Measurements from ENCODE around the gene SI.
"Not testable (repeated sequence)": the region's sequence is repeated elsewhere in the genome, so short reads cannot be mapped to it uniquely, and the experiment has no call there.

SI gene

DNA sequence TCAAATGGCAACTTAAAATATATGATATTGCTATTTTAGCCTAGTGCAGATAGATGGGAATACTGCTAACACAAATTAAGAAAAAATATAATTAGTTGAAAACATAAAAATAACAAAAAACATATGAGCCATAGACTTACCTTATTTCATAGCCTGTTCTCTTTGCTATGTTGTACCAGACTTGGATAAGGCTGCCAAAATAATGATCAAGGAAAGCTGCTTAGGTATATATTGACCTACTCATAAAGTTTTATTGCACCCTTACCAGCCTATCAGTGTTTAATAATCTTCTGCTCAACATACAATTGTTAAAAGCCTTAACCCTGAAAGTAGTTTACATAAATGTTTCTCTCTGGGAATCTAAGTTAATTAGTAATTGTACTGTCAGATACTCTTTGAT, at the start of gene SI:
Gene SI (minus strand): TSS at position 204 of the 400 bp plus-strand sequence. CDS start 2,484 bp downstream, outside the sequence.
- DNase-seq: no peak

DNA sequence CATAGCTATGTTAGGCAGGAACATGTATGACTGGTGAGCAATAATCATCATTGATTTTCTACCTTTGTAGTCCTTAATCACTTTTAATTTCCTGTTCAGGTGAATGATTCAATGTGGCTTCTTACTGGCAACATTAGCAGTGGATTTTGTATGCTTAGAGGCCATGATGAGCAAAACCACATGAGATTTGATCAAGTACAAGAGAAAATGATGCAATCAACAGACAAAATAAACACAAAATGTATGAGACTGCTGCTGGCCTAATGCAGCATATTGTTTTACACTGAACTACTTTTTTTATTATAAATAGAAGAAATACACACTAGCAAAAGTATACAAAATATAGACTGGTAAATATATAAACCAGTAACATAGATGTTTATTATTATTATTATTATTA, 47.5 kb upstream of the SI start:
- DNase-seq: no peak

GRCh38 chr3:165111401-165111800, 33.1 kb upstream of the SI start:
- DNase-seq: no peak

GRCh38 chr3:165103616-165104015, 25.3 kb upstream of the SI start:
- DNase-seq: no peak

GRCh38 chr3:165082650-165083049, 4.4 kb upstream of the SI start:
- no peak for DNase-seq

DNA sequence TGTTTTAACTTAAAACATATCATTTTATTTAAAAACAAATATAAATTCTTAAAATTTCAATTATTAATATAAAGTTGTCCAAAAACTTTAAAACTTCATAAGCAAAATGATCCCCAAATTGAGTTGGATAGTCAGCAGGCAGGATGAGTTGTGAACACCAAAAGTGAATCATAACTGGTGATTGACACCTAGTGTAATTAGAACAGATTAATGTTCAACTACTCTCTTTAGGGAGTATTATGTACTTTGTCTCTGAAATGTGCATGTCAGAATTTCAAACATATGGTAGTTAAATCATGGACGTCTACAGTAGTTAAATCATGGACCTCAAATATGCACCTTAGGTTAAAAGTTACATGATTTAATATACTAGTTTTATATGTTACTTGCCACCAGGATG, 2.9 kb upstream of the SI start:
- DNase-seq: no peak

GRCh38 chr3:165075695-165076094, 2.6 kb downstream of the SI start:
- DNase-seq: no peak

- DNase-seq: no peak
These were observed 7.6 kb downstream of the SI start for GRCh38 chr3:165070682-165071081.

DNA sequence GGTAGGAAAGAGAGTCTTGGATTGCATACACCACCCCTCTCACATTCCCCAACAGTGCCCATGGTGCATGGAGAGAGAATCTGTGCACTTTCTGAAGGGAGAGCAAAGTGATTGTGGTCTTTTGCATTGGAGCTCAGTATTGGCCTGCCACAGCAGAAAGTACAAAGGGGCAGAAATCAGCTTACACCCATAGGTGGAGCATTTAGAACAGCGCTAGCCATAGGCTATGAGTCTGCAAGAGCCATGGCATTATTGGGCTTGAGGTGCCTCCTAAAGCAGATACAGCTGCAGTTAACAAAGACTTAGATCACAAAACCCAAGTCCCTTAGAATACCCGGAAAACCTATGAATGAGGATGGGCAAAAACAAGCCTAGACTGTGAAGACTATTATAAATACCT, 21.8 kb downstream of the SI start:
- no peak for DNase-seq

DNA sequence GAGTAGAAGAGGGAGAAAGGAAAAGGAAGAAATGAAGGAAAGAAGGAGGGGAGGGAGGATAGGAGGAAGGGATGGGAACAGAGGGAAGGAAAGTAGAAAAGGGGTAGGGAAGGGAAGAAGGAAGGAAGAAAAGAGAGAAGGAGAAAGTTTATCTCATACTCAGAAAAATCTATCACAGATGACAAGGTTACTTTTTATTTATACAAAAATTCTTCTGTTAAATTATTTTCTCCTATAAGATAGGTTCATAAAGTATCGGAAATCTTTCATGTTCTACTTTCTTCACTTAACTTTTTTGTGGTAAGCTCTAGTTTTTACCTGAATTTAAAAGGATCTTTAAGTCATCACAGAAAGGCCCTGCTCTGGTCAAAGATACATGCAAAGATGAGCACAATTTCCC, 38.1 kb downstream of the SI start:
- no peak for DNase-seq

DNA sequence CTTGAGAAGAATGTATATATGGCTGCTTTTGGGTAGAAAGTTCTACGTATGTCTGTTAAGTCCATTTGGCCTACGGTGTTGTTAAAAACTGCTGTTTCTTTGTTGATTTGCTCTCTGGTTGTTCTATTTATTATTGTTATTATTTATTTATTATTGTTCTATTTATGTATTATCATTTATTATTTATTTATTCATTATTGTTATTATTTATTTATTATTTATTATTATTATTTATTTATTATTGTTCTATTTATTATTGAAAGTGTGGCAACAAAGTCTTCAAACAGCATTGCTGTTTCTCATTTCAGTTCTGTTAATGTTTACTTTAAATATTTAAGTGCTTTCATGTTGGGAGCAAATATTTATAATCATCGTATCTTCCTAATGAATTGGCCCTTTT, 66.7 kb downstream of the SI start:
- DNase-seq: no peak

DNA sequence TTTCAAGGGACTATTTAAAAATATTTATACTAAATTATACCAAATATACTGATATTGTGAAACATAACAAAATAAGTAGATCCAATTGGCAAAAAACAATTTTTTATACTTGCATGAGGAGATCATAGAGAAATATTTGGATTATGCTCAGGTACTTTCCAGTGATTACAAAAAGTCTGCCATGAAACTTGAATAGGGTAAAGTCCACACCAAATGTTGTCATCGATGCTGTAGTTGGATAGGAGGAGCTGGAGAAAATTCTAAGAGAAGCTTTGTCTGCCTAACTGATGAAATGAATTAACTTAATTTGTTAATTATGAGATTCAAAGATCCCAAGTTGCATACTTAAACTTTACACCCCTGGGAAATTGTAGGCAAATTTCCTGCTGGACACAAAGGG, 93.3 kb downstream of the SI start:
- no peak for DNase-seq

- DNase-seq: no peak
These were observed 115.7 kb downstream of the SI start for GRCh38 chr3:164962610-164963009.

- DNase-seq: no peak
These were observed 125.3 kb downstream of the SI start for GRCh38 chr3:164952966-164953365.

DNA sequence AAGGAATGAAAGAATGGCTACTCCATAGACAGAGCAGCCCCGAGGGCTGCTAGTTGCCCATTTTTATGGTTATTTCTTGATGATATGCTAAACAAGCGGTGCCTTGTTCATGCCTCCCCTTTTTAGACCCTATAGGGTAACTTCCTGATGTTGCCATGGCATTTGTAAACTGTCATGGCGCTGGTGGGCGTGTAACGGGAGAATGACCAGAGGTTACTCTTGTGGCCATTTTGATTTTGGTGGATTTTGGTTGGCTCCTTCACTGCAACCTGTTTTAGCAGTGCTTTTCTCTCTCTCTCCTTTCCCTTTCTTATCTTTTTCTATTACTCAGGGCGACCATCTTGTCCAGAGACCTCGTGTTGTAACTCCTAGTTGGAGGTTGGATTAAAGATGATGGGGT, 126.9 kb downstream of the SI start:
- DNase-seq: not testable (repeated sequence)

DNA sequence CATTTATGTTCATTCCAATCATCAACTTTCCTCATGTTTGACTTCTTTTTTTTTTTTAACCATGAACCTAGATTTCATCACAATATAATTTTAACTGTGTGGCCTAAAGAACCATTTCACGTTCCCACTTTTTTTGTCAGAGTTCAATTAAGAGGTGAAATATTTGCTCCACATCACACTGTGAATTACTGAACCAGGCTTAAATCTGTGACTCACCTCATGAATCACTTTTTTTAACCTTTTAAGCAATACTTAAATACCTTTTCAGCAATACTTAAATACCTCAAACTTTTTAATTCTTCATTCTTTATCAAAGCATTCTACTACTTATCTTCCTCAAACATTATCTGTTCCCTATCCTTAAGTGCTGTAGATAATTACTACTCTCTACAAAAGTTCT, 137.6 kb downstream of the SI start:
- DNase-seq: no peak

DNA sequence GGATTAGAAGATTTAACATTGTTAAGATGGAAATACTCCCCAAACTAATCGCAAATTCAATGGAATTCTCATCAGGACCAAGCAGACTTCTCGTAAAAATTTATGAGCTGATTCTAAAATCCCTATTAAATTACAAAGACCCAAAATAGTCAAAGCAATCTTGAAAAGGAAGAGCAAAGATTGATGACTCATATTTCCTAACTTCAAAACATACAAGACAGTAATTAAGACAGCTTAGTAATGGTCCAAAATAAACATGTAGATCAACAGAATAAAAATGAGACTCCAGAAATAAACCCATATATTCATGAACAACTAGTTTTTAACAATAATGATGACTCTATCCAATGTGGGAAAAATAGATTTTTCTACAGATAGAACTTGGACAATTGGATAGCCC, 148.7 kb downstream of the SI start:
- DNase-seq: no peak
